MM.1S (cell line): Measurements from ENCODE around the gene INSYN1.

Experiments
- CTCF ChIP-seq: fragments of 300-600 bp; sonication (generic); IDR thresholded peaks from 2 replicates; pipeline ENCODE4 v1.5.1; 2016; ENCODE audit warnings: antibody characterized with exemption, low read length, mixed read lengths
- EZH2 ChIP-seq: fragments of 300-600 bp; sonication (generic); optimal IDR thresholded peaks from 2 replicates; pipeline ENCODE3; 2017; ENCODE audit warnings: low read depth, mild to moderate bottlenecking, antibody characterized with exemption, low read length, mixed read lengths

GRCh38 chr15:73756390-73756789 lies 3.2 kb upstream of the INSYN1 start:
- TF ChIP-seq EZH2 (no peak), CTCF (no peak)
